Measurements from ENCODE around the gene IGF1.

IGF1 gene

DNA sequence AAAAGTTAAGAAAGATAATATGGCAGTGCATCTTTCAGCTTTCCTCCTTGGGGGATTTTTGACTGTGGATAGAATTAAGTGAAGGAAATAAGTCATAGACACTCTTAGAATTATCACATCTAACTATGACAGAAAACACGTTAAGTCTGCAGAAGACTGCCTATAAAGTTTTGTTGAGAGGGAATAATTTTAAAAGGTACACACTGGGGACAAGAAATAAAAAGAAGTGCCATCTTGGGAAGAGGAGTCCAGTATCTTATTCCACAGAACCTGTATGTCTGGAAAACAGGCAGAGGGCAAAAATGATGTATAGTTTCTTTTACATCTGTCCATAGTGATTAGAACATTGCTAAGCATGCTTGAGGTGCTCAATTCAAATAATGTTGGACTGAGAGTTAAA lies 80.7 kb downstream of the IGF1 start:
- H4K20me1 ChIP-seq (ENCODE audit: insufficient read depth, low read length) = no peaks in the 10 kb centered on the region
- no peak overlapping the region for H3K4me3 ChIP-seq (ENCODE audit: low read length)
- TF ChIP-seq, protein P1, sequence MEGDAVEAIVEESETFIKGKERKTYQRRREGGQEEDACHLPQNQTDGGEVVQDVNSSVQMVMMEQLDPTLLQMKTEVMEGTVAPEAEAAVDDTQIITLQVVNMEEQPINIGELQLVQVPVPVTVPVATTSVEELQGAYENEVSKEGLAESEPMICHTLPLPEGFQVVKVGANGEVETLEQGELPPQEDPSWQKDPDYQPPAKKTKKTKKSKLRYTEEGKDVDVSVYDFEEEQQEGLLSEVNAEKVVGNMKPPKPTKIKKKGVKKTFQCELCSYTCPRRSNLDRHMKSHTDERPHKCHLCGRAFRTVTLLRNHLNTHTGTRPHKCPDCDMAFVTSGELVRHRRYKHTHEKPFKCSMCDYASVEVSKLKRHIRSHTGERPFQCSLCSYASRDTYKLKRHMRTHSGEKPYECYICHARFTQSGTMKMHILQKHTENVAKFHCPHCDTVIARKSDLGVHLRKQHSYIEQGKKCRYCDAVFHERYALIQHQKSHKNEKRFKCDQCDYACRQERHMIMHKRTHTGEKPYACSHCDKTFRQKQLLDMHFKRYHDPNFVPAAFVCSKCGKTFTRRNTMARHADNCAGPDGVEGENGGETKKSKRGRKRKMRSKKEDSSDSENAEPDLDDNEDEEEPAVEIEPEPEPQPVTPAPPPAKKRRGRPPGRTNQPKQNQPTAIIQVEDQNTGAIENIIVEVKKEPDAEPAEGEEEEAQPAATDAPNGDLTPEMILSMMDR (IDR thresholded peaks at IDR 0.05; ENCODE audit: low read length) = no peak
- no peak for TF ChIP-seq EZH2 (optimal IDR thresholded peaks at IDR 0.05; ENCODE audit: low read depth, low read length)
- TF ChIP-seq EZH2phosphoT487 (IDR thresholded peaks at IDR 0.05; ENCODE audit: low read length) = no peak
- no peak overlapping the region for H2AFZ ChIP-seq (ENCODE audit: low read length)
- H3F3A ChIP-seq (ENCODE audit: insufficient read depth, low read length) = no peaks in the 10 kb centered on the region
- H3K9me2 ChIP-seq (replicated peaks; ENCODE audit: insufficient read depth, low read length) = no peaks in the 10 kb centered on the region
- no peak overlapping the region for H3K27ac ChIP-seq (ENCODE audit: low read length)
- H3K27me3 ChIP-seq (replicated peaks; ENCODE audit: insufficient read depth, low read length) = no peaks in the 10 kb centered on the region
- no peaks in the 10 kb centered on the region for H3K4me1 ChIP-seq (ENCODE audit: low read length)
- H3K79me2 ChIP-seq (ENCODE audit: low read length) = no peaks in the 10 kb centered on the region
- H3K9ac ChIP-seq (ENCODE audit: low read length) = no peak overlapping the region
- DNase-seq = no peak
- H3K9me3 ChIP-seq (replicated peaks; ENCODE audit: insufficient read depth, low read length) = no peaks in the 10 kb centered on the region
- H3K36me3 ChIP-seq (replicated peaks; ENCODE audit: insufficient read depth, low read length) = no peaks in the 10 kb centered on the region
- H3K4me2 ChIP-seq (ENCODE audit: low read depth, low read length) = no peak overlapping the region

DNA sequence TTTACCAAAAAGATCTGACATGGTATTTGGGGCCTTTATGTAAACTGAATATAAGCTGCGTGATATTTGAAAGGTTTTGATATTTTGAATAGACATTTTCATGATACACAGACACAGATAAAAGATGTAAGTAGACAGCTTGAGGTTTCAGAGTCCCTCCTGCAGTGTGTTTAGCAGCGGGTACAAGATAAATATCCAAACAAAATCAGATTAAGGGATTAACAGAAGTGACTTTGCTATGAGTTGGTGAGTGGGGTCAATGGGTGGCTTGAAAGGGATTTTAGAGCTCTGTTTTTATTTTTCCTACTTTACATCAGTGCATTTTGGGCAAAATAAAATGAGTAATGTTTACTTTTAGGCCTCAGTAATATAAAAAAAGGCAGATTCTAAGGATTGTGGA lies 84.1 kb downstream of the IGF1 start:
- Histone ChIP-seq H3K9me2 (replicated peaks; ENCODE audit: insufficient read depth, low read length) (no peaks in the 10 kb centered on the region), H3K36me3 (replicated peaks; ENCODE audit: insufficient read depth, low read length) (no peaks in the 10 kb centered on the region), H3K27me3 (replicated peaks; ENCODE audit: insufficient read depth, low read length) (no peaks in the 10 kb centered on the region), H3K27ac (ENCODE audit: low read length) (no peak overlapping the region), H3F3A (ENCODE audit: insufficient read depth, low read length) (no peaks in the 10 kb centered on the region), H3K4me1 (ENCODE audit: low read length) (no peaks in the 10 kb centered on the region), H3K79me2 (ENCODE audit: low read length) (no peaks in the 10 kb centered on the region), H3K9me3 (replicated peaks; ENCODE audit: insufficient read depth, low read length) (no peaks in the 10 kb centered on the region), H3K9ac (ENCODE audit: low read length) (no peak overlapping the region), H4K20me1 (ENCODE audit: insufficient read depth, low read length) (no peaks in the 10 kb centered on the region), H2AFZ (ENCODE audit: low read length) (no peak overlapping the region), H3K4me3 (ENCODE audit: low read length) (no peak overlapping the region), H3K4me2 (ENCODE audit: low read depth, low read length) (no peak overlapping the region)
- no peak for DNase-seq
- TF ChIP-seq EZH2 (optimal IDR thresholded peaks at IDR 0.05; ENCODE audit: low read depth, low read length) (no peak), EZH2phosphoT487 (IDR thresholded peaks at IDR 0.05; ENCODE audit: low read length) (no peak)
- TF ChIP-seq, protein P1 (IDR thresholded peaks at IDR 0.05; ENCODE audit: low read length) = no peak

DNA sequence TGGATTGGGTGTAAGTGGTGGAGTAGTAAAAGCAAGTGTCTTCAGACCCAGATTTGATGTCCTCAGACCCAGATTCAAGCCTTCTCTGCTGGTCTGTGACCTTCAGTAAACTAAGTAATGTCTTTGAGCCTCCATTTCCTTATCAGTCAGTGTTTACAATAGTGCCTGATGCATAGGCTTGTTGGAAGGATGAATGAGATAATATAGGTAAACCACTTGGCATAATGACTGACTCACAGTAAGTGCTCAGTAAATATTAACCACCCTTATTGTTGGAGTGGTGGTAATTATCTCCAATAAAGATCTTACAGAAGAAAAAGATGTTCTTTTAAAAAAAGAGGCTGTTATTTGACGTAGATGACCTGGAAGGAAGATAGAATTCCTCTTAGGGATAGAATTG lies 86.2 kb downstream of the IGF1 start:
- no peak for DNase-seq
- Histone ChIP-seq H2AFZ (ENCODE audit: low read length) (no peak overlapping the region), H3K4me3 (ENCODE audit: low read length) (no peak overlapping the region), H3K79me2 (ENCODE audit: low read length) (no peaks in the 10 kb centered on the region), H3K27ac (ENCODE audit: low read length) (no peak overlapping the region), H3K9ac (ENCODE audit: low read length) (no peak overlapping the region), H3K9me2 (replicated peaks; ENCODE audit: insufficient read depth, low read length) (no peaks in the 10 kb centered on the region), H3K4me2 (ENCODE audit: low read depth, low read length) (no peak overlapping the region), H3F3A (ENCODE audit: insufficient read depth, low read length) (no peaks in the 10 kb centered on the region), H3K36me3 (replicated peaks; ENCODE audit: insufficient read depth, low read length) (no peaks in the 10 kb centered on the region), H3K27me3 (replicated peaks; ENCODE audit: insufficient read depth, low read length) (no peaks in the 10 kb centered on the region), H3K9me3 (replicated peaks; ENCODE audit: insufficient read depth, low read length) (no peaks in the 10 kb centered on the region), H4K20me1 (ENCODE audit: insufficient read depth, low read length) (no peaks in the 10 kb centered on the region), H3K4me1 (ENCODE audit: low read length) (no peaks in the 10 kb centered on the region)
- TF ChIP-seq, protein P1 (IDR thresholded peaks at IDR 0.05; ENCODE audit: low read length) = no peak

DNA sequence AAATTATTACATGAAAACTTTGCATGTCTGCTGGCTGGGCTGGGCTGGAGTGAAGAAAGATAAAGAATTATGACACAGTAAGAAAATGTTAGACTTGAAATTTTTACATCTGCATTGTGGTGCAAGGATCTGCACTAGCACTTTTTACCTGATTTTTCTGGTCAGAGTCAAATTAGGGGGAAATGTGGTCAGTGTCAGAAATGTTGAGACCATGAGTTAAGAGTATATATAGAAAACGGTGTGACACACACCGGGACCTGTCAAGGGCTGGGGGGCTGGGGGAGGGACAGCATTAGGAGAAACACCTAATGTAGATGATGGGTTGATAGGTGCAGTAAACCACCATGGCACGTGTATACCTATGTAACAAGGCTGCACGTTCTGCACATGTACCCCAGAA lies 90.3 kb downstream of the IGF1 start:
- Histone ChIP-seq H3K4me1 (ENCODE audit: low read length) (no peaks in the 10 kb centered on the region), H3K9me3 (replicated peaks; ENCODE audit: insufficient read depth, low read length) (no peaks in the 10 kb centered on the region), H4K20me1 (ENCODE audit: insufficient read depth, low read length) (no peaks in the 10 kb centered on the region), H3F3A (ENCODE audit: insufficient read depth, low read length) (no peaks in the 10 kb centered on the region), H3K36me3 (replicated peaks; ENCODE audit: insufficient read depth, low read length) (no peaks in the 10 kb centered on the region), H3K4me2 (ENCODE audit: low read depth, low read length) (no peak overlapping the region), H3K79me2 (ENCODE audit: low read length) (no peaks in the 10 kb centered on the region), H3K27me3 (replicated peaks; ENCODE audit: insufficient read depth, low read length) (no peaks in the 10 kb centered on the region), H3K27ac (ENCODE audit: low read length) (no peak overlapping the region), H3K4me3 (ENCODE audit: low read length) (no peak overlapping the region), H2AFZ (ENCODE audit: low read length) (no peak overlapping the region), H3K9me2 (replicated peaks; ENCODE audit: insufficient read depth, low read length) (no peaks in the 10 kb centered on the region), H3K9ac (ENCODE audit: low read length) (no peak overlapping the region)
- TF ChIP-seq EZH2phosphoT487 (IDR thresholded peaks at IDR 0.05; ENCODE audit: low read length) (no peak), EZH2 (optimal IDR thresholded peaks at IDR 0.05; ENCODE audit: low read depth, low read length) (no peak)
- TF ChIP-seq, protein P1 (IDR thresholded peaks at IDR 0.05; ENCODE audit: low read length) = no peak
- DNase-seq = no peak

All from MM.1S (cell line).